ENCODE results near the gene NRL. TPM values are rescaled to one million over a fixed set of nuclear protein-coding genes. Genes with fewer than 3 reads are reported as not detected.

The NRL gene
- total RNA-seq: 1.2 TPM

DNA sequence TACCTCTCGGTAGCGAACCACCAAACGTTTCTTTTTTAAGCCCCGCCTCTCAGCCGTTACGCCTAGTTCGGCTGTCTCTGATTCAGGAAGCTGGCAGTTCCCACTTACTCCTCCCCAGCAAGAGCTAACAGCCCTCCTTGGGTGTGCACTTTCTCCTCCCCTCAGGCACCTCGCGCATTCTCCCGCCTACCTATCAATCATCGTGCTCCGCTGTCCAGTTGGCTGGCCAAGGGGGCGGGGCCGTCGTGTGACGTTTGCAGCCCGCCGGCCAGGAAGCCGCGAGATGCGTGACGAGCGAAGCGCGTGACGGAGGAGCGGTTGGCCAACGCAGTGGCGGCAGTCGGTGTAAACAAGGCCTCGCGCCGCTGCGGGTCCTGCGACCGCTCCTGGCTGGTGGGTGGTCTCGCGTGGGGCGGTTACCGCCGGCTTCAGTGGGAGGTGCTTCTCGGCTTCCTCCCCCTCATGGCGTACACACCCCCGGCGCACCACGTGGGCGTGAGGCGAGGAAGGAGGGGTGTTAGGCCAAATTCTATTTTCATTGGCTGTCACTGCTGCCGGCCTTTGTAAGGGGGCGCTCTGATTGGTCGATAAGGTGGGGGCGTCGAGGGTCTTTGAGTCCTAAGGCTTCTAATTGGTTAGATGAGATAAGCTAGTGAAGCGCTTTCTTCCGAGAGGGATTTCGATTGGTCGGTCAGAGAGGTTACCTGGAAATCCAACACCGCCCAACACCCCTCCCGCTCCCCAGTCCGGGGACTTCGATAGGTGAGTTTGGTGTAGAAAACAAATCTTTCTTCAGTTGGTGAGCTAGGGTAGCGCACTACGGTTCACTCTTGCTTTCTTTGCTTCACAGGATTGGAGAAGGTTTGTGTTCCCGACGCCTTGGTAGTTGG is at the start of gene NRL, which contains the start of gene DCAF11:
Gene NRL (minus strand): TSS at position 418 of the 890 bp plus-strand sequence. CDS start 32,101 bp downstream, outside the sequence.
Gene DCAF11 (plus strand): TSS at position 246 of the 890 bp plus-strand sequence. CDS start 818 bp downstream, outside the sequence.
- DNase-seq (ENCODE audit: low spot score in 2 of 2) (peak; percentile 97), FAIRE-seq (peak; percentile 90)

DNA sequence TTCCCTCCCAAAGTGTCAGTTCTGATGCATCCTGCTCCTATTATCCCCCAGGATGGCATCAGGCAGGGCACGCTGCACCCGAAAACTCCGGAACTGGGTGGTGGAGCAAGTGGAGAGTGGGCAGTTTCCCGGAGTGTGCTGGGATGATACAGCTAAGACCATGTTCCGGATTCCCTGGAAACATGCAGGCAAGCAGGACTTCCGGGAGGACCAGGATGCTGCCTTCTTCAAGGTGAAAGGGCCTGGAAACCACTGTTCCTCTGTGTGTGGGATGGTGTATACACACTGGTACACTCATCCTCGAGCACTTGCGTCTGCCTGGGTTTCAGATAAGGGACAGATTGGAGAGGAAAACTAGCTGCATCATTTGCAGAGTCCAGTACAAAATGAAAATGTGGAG is 47.3 kb upstream of the NRL start:
- DNase-seq (ENCODE audit: low spot score in 2 of 2) (peak in 1 of 2 donors; percentile 38), FAIRE-seq (no peak)

DNA sequence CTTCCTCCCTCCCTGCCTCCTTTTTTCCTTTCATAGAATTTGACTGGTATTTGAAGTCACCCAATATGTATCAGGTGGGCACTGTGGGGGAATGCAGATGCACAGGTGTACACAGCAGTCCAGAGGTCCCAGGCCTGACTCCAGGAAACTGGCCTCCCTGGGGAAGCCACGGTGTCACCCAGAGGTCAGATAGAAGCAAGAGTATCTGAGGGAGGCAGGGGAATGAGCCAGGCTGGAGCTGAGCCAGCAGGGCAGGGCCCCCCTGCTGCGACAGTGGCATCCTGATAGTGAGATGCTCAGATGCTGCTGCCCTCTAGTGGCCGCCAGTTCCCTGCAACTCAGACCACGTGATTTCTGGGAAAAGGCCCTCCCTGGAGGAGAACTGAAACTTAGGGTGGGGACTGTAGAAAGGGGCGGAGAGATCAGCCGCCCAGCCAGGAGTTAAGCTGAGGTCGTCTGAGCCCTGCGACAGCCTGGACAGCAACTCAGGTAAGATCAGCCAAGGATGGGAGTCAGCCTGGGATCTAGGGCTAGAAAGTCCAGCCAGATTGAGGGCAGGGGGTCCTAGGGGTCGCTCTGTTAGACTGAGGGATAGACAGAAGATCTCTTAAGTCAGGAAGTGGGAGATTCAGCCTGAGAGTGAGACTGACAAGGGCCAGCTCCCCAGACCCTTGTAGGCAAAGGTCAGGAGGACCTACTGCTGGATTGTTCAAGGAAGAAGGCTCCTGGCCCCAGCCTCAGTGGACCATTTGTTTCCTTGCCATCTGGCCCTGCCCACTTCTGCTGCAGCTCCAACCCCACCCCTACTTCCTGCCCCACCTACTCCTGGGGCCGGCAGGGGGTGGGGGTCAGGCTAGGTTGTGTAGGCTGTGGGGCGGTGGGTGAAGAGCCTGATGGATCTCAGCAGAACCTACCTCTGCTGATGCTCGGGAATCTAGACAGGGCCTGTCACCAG is 46.4 kb upstream of the NRL start, which contains the start of gene IRF9:
Gene IRF9 (plus strand): TSS at position 416 of the 955 bp plus-strand sequence. CDS start 880 bp downstream, outside the sequence.
- no peak for FAIRE-seq
- peak; percentile 91 to 97 for DNase-seq (ENCODE audit: low spot score in 2 of 2)

DNA sequence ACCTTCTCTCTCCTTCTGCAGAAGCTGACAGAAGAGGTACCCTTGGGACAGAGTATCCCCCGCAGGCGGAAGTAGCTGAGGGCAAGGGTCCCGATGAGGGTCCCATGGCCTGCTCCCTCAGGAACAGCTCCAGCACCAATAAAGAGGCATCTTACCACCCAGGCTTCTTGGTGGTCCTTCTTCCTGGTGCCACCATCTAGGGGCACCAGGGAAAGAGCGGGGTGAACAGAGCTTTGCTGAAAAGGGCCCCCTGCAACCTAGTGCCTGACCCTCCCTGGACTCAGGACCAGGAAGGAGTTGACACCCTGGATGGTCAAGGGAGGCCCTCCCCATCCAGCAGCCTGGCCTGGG is 45.7 kb upstream of the NRL start:
- DNase-seq (ENCODE audit: low spot score in 2 of 2): no peak
- FAIRE-seq: no peak

DNA sequence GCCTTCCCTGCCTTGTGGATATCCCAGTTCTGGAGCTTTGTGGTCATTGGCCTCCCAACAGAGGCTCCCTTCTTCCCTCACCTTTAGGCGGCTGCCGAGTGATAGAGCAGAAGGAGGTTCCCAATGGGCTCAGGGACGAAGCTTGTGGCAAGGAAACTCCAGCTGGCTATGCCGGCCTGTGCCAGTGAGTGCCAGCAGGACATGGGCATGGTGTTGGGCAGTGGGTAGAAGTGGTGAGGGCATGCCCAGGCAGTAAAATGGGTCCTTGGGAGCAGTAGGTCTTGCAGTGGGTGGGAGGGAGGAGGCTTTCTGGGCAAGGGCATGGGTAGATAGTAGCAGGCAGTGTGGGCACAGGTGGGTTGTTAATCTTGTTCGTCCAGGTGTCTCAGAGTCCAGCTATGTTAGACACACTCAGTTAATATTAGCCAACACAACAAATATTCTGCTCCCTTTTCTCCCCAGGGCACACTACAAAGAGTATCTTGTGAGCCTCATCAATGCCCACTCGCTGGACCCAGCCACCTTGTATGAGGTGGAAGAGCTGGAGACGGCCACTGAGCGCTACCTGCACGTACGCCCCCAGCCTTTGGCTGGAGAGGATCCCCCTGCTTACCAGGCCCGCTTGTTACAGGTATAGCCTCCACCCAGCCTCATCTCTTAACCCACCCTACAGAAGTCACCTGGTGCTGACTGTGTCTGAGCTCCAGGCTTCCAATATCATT is 45.2 kb upstream of the NRL start:
- DNase-seq (ENCODE audit: low spot score in 2 of 2): no peak
- no peak for FAIRE-seq

DNA sequence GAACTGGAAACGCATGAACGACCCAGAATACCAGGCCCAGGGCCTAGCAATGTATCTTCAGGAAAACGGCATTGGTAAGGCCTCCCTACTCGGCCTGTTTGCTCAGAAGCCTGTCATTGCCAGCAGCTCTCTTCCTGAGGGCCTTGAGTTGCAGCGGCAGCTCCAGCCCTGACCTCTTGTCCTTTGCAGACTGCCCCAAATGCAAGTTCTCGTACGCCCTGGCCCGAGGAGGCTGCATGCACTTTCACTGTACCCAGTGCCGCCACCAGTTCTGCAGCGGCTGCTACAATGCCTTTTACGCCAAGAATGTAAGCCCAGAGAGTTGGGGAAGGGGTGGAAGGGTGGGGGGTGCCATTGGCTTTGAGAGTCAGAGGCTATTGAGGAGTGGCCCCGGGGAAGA is 42.6 kb upstream of the NRL start:
- FAIRE-seq: no peak

DNA sequence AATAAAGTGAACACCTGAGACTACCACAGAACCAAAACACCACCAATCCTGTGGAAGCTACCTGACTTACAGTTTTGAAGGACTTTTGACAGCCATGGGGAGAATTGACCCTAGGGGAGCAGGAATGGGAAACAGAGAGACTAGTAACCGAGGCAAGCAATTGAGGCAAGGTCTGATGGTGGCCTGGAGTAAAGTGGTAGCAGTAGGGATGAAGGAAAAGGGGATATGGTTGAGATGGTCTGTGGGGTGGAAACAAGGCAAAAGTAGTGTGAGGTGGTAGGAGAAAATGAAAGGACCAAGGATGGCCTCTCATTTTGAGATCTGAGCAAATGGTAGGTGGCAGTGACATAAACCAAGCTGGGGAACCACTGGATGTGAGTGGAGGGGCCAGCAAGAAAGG is 42.1 kb upstream of the NRL start:
- DNase-seq (ENCODE audit: low spot score in 2 of 2): no peak
- FAIRE-seq: no peak

More for the DNA sequence above, 42.6 kb upstream of the NRL start:
- no peak for DNase-seq (ENCODE audit: low spot score in 2 of 2)

DNA sequence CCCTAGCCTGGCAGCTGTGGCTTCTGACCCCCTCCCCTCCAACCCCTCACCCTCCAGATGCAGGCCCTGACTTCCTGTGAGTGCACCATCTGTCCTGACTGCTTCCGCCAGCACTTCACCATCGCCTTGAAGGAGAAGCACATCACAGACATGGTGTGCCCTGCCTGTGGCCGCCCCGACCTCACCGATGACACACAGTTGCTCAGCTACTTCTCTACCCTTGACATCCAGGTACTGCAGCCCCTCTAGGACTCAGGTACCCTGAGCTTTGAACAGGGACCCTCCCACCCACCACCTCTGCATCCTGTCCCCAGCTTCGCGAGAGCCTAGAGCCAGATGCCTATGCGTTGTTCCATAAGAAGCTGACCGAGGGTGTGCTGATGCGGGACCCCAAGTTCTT is 40.4 kb upstream of the NRL start:
- FAIRE-seq: no peak
- no peak for DNase-seq (ENCODE audit: low spot score in 2 of 2)

DNA sequence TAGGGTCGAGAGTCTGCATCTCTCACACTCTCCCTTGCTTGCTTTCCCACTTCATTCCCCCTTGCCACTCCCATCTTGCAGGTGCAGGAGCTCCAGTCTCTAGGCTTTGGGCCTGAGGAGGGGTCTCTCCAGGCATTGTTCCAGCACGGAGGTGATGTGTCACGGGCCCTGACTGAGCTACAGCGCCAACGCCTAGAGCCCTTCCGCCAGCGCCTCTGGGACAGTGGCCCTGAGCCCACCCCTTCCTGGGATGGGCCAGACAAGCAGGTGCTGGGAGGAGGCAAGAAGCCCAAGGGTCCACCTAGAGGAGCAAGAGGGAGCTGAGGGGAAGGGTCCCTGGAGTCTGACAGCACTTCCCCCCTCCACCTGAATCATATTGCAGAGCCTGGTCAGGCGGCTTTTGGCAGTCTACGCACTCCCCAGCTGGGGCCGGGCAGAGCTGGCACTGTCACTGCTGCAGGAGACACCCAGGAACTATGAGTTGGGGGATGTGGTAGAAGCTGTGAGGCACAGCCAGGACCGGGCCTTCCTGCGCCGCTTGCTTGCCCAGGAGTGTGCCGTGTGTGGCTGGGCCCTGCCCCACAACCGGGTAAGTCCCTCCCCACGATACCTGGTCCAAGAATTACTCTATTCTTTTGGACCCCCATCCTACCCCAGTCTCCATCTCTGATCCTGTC is 36.8 kb upstream of the NRL start:
- FAIRE-seq (no peak), DNase-seq (ENCODE audit: low spot score in 2 of 2) (no peak)

DNA sequence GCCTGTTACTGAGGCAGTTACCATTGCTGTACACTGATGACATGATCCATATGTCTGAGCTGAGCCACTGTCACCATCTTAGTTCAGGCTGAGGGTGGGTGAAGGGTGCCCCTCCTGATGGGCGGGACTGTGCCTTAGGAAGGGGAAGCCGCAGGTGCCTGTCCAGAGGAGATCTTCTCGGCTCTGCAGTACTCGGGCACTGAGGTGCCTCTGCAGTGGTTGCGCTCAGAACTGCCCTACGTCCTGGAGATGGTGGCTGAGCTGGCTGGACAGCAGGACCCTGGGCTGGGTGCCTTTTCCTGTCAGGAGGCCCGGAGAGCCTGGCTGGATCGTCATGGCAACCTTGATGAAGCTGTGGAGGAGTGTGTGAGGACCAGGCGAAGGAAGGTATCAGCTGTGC is 36.2 kb upstream of the NRL start:
- no peak for DNase-seq (ENCODE audit: low spot score in 2 of 2)
- no peak for FAIRE-seq

DNA sequence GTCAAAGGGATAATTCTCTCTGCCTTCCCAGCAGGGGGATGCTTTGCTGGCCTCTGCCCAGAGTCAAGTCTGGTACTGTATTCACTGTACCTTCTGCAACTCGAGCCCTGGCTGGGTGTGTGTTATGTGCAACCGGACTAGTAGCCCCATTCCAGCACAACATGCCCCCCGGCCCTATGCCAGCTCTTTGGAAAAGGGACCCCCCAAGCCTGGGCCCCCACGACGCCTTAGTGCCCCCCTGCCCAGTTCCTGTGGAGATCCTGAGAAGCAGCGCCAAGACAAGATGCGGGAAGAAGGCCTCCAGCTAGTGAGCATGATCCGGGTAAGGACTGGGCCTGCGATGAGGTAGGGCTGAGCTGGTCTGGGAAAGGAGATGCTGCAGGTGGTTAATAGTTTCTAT is 35.8 kb upstream of the NRL start:
- DNase-seq (ENCODE audit: low spot score in 2 of 2) (no peak), FAIRE-seq (no peak)

DNA sequence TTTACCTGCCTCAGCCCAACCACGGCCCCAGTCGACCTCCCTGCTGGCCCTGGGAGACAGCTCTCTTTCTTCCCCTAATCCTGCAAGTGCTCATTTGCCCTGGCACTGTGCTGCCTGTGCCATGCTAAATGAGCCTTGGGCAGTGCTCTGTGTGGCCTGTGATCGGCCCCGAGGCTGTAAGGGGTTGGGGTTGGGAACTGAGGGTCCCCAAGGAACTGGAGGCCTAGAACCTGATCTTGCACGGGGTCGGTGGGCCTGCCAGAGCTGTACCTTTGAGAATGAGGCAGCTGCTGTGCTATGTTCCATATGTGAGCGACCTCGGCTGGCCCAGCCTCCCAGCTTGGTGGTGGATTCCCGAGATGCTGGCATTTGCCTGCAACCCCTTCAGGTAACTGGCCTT is 35.3 kb upstream of the NRL start:
- no peak for DNase-seq (ENCODE audit: low spot score in 2 of 2)
- no peak for FAIRE-seq

DNA sequence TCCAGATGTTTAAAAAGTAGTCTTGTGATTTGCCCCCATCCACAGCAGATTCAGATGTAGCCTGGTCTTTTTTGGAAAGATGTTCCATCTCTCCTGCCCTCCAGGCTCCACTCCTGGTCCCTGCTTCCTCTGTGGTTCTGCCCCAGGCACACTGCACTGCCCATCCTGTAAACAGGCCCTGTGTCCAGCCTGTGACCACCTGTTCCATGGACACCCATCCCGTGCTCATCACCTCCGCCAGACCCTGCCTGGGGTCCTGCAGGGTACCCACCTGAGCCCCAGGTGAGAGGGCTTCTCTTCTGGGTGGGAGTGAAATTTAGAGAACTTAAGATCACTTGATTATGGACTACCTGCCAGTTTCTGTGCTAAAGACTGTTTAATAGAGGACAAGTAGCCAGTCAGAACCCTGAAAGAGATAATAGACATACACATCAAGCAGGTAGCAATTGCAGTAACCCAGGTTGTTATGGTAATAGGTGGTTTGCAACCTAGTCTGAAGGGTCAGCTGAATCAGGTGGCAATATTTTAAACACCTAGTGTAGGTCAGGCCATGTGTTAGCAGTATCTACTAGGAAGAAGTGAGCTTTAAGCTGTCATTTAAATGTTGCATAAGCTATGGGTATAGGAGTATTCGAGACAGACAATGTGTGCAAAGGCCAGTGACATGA is 34.7 kb upstream of the NRL start:
- FAIRE-seq (no peak), DNase-seq (ENCODE audit: low spot score in 2 of 2) (no peak)

DNA sequence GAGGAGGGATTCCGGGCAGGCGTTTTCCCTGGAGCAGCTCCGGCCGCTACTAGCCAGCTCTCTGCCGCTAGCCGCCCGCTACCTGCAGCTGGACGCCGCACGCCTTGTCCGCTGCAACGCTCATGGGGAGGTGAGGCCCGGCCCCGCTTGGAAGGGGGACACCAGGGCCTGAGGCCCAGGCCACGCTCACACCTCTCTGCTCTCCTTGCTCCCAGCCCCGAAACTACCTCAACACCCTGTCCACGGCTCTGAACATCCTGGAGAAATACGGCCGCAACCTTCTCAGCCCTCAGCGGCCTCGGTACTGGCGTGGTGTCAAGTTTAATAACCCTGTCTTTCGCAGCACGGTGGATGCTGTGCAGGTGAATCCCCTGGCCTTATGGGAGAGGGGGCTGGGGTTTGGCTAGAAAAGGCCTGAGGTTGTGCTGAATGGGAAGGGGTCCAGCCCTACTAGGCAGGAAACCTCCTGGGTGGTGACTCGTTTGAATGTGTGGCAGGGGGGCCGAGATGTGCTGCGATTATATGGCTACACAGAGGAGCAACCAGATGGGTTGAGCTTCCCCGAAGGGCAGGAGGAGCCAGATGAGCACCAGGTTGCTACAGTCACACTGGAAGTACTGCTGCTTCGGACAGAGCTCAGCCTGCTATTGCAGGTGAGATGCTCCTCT is 33.1 kb upstream of the NRL start:
- FAIRE-seq: no peak

DNA sequence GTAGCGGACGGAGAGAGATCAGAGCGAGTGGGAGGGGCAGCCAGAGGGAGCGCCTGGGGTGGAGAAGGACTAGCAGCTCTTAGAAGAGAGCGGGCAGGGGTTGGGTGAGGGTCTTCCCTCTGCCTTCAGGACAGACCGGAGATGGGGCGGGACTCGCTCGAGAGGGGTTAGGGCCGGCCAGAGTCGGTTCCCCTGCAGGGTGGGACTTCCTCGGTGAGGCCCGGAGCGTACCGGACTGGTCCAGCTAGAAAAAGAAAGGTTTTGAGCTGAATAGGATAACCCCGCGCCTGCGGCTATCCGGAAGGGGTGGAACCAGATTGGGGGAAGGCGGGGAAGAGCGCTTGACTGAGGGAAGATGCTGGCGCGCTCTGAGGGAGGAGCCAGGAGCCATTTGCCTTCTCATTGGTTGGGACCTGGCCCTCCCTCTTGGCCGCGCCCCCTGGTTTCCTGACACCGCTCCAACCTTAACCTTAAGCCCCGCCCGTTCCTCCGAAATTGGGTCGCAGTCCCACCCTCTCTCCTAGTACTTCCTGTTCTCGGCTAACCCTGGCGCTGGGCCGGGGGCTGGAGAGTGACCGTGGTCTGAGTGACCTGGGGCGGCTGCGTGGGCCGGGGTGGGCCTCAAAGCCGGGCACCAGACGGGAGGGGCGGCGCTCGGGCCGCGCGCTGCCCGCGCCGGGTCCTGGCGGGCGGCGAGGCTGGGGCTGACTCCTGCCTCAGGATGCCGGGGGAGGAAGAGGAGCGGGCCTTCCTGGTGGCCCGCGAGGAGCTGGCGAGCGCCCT is 32.4 kb upstream of the NRL start, which contains the start of gene RNF31:
Gene RNF31 (plus strand): TSS at position 521 of the 783 bp plus-strand sequence. CDS start 201 bp downstream, at position 722.
- FAIRE-seq (peak; percentile 42), DNase-seq (ENCODE audit: low spot score in 2 of 2) (peak; percentile 97 to 98)

More for the DNA sequence above, 33.1 kb upstream of the NRL start:
- DNase-seq (ENCODE audit: low spot score in 2 of 2): peak in 1 of 2 donors; percentile 38

DNA sequence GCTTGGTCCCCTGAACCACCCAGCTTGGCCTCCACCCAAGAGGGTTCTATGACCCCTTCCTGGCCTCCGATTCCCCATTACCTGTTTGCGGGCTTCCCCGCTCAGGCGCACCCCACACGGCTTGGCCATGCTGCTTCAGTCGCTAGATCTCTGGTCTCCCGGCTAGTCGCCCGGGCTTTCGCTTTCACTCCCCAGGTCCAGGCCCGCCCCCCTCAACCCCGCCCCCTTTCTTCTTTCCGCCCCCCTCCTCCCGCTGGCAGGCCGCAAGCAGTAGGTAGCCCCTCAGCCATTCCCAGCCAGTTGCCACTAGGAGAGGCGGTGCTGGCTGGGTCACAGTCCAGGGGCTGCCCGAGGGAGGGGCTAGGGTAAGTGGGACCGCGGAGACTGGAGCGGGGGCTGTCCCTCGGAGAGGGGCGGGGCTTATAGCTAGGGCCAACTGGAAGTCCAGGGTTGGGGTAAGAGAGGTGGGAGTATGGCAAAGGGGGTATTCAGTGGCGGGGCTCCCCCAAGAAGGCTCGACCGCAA is 31.8 kb upstream of the NRL start, which contains the start of gene PSME2:
Gene PSME2 (minus strand): TSS at position 158 of the 525 bp plus-strand sequence. CDS start 29 bp downstream, at position 129.
- DNase-seq (ENCODE audit: low spot score in 2 of 2) (peak; percentile 84 to 89), FAIRE-seq (no peak)
